AG10803 (cell line): ENCODE measurements around the gene CENPL.

ENCODE experiments used
- DNase-seq: peaks from one replicate; pipeline ENCODE4 v3.0.0; 2010; ENCODE audit warnings: low read depth
- H3K4me3 ChIP-seq: 2 replicates; pipeline ENCODE4 v1.5.1; 2011; ENCODE audit warnings: mild to moderate bottlenecking, low read length, control low read depth
- TF ChIP-seq, protein P1 (sequence below): conservative IDR thresholded peaks from 2 replicates; pipeline ENCODE4 v1.5.1; 2011; ENCODE audit warnings: mild to moderate bottlenecking, low read length, control low read depth, inconsistent platforms

Gene CENPL, protein sequence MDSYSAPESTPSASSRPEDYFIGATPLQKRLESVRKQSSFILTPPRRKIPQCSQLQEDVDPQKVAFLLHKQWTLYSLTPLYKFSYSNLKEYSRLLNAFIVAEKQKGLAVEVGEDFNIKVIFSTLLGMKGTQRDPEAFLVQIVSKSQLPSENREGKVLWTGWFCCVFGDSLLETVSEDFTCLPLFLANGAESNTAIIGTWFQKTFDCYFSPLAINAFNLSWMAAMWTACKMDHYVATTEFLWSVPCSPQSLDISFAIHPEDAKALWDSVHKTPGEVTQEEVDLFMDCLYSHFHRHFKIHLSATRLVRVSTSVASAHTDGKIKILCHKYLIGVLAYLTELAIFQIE

DNA sequence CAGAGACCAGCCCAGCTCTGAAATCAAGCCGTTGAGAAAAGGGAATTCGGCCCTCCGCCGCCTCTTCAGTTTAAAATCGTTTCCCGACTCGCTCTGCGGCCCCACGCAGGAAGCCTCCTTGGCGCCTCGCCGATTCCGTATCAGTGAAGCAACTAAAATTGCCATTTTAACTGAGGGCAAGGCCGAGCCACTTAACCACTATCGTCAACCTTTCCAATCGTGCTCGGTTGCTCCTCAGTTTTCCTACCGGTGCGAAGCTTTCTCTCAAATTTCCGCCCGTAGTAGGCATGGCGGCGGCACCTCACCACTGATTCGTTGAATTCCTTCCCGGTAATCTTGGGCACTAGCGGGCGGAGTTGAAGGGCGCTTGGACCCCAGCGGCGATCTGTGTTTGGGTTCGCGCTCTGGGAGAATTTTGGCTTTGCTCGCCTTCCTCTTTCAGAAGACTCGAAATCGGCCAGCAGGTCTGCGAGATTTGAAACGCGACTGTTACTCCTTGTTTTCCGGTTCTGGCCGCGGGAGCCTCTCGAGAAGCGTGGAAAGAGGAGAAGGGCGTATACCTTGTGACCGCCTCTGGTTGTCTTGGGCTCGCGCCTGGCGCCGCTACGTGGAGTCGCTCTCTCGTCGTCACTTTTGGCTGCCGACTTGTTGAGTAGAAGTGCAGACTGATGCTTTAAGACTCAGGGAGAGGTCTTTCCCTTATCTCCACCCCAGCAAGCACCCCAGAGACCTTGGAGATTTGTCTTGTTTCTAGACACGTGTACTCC lies at the start of gene CENPL, which contains the start of gene DARS2:
Gene CENPL (minus strand): TSS at position 569 of the 767 bp plus-strand sequence. CDS start 13,584 bp downstream, outside the sequence.
Gene DARS2 (plus strand): TSS at position 359 of the 767 bp plus-strand sequence. CDS start 557 bp downstream, outside the sequence.
- H3K4me3 ChIP-seq, result peak within 1 kb of the TSS; percentile 98
- DNase-seq, result peak; percentile 98
- TF ChIP-seq, protein P1, sequence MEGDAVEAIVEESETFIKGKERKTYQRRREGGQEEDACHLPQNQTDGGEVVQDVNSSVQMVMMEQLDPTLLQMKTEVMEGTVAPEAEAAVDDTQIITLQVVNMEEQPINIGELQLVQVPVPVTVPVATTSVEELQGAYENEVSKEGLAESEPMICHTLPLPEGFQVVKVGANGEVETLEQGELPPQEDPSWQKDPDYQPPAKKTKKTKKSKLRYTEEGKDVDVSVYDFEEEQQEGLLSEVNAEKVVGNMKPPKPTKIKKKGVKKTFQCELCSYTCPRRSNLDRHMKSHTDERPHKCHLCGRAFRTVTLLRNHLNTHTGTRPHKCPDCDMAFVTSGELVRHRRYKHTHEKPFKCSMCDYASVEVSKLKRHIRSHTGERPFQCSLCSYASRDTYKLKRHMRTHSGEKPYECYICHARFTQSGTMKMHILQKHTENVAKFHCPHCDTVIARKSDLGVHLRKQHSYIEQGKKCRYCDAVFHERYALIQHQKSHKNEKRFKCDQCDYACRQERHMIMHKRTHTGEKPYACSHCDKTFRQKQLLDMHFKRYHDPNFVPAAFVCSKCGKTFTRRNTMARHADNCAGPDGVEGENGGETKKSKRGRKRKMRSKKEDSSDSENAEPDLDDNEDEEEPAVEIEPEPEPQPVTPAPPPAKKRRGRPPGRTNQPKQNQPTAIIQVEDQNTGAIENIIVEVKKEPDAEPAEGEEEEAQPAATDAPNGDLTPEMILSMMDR, result no peak

DNA sequence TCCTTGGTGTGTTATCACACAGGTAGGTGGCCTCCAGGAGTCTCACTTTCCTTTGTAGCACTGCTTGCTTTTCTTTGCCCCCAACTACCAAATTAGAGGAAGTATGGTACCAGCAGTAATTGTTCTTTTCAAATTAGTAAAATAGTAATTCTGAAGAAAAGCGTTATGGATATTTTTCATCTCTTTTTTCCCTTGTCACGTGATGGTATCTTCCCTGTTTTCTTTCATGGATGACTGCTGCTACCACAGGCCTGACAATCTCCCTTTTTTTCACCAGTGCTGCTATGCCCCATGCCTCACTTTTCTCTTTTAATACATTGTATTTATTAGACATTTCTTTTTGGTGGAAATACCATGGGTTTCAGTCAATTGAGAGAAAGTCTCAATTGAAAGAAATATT lies 46.8 kb upstream of the CENPL start:
- H3K4me3 ChIP-seq, result no peak overlapping the region
- DNase-seq, result no peak
- TF ChIP-seq, protein P1, result no peak

DNA sequence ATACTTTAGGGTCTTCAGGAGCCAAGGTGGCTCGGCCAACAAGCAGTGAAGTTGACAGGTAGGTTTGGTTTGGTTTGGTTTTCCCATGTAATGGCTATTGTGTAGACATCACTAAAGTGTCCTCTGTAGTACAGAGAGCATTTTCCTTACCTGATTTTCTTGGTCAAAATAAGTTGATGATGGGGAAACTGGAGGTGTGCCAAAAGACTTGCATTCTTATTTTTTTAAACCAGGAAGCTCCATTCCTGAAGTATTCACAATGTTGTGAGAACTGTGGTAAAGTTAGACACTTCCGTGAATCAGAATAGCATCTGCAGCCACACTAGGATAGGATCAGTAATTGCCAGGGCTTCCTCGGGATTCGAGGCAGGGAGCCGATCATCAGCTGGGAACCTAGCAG lies 46.4 kb upstream of the CENPL start:
- TF ChIP-seq, protein P1, result no peak
- no peak overlapping the region for H3K4me3 ChIP-seq
- DNase-seq, result no peak

DNA sequence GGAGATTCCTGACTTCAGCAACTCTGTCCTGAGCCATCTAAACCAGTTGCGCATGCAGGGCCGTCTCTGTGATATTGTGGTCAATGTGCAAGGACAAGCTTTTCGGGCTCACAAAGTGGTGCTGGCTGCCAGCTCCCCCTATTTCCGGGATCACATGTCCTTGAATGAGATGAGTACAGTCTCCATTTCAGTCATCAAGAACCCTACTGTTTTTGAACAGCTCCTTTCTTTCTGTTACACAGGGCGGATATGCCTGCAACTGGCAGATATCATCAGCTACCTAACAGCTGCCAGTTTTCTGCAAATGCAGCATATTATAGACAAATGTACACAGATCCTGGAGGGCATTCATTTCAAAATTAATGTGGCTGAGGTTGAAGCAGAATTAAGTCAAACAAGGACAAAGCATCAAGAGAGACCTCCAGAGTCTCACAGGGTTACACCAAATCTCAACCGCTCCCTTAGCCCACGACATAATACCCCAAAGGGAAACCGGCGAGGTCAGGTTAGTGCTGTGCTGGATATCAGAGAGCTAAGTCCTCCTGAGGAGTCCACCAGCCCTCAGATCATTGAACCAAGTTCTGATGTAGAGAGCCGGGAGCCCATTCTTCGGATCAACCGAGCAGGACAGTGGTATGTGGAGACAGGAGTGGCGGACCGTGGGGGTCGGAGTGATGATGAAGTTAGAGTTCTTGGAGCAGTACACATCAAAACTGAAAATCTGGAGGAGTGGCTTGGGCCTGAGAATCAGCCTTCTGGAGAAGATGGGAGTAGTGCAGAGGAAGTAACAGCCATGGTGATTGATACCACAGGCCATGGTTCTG lies 45.8 kb upstream of the CENPL start:
- TF ChIP-seq, protein P1, result no peak
- H3K4me3 ChIP-seq, result no peak overlapping the region
- no peak for DNase-seq

DNA sequence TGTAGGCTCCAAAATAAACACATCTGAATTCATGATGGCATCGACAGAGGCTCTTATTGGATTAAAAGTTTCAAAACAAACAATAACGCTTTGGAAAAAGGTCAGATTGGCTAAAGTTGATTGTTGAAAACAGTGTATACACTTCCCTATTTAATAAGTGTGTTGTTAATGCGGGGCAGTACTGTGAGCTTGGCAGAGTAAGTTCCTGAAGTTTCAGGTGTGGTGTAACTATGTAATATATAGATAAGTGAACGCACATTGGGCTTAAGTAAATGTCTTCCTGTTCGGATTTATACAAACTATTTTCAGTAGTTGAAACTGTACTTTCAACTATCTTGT lies 44.3 kb upstream of the CENPL start:
- TF ChIP-seq, protein P1, result no peak
- H3K4me3 ChIP-seq, result peak overlapping the region; percentile 96
- DNase-seq, result no peak

DNA sequence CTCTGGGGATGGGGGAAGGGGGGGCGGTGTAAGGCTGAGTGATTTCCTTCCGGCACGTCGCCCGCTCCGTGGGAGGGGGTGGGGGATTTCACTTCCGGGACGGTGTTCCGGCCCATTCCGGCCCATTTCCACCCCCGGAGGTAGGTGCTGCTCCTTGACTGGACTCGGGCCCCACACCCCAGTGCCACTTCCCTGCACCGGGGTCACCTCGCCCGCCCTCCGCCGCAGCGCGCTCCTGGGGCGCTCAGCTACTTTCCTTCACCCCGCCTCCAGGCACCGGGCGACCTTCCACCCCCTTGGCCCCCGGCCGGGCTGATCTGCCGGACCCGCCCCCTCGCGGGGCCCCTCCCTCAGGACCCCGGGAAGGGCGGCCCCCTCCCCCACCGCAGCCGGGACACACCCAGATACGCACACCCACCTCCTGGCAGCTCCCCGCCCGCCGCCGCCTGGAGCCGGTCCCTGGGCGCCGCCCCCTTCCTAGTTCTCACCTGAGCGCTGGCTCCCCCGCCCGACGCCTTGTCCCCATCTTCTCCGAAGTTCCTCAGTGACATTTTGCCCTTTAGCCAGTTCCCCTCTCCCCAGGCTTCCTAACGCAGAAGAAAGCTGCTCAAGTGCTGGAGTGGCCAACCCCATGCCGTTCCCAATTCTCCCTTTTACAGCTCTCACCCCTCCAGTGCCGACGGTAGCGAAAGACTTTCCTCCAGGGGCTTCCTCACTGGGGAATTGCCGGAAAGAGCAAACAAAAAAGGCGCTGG lies 43.8 kb upstream of the CENPL start, which contains the start of gene ZBTB37:
Gene ZBTB37 (plus strand): TSS at position 115 of the 755 bp plus-strand sequence. CDS start 1,846 bp downstream, outside the sequence.
- H3K4me3 ChIP-seq, result peak within 1 kb of the TSS; percentile 96
- no peak for DNase-seq
- TF ChIP-seq, protein P1, result no peak
